Measurements from ENCODE around the gene RGS7.
A peak's percentile ranks its signal among the peaks of the same experiment; 100 is the strongest.
"Not testable (repeated sequence)": the region's sequence is repeated elsewhere in the genome, so short reads cannot be mapped to it uniquely, and the experiment has no call there.

Gene RGS7

GRCh38 chr1:240976685-240977084, 380.3 kb downstream of the RGS7 start:
- peaks cover 2% of the 10 kb centered on the region for H3K27me3 Mint-ChIP-seq (ENCODE audit: low read depth, poor library complexity)
- no peak overlapping the region for H3K27ac Mint-ChIP-seq
- no peak for DNase-seq
- H3K36me3 Mint-ChIP-seq (ENCODE audit: low read depth), result no peaks in the 10 kb centered on the region
- no peak overlapping the region for H3K4me3 Mint-ChIP-seq
- no peak for TF ChIP-seq CTCF (IDR thresholded peaks at IDR 0.05)
- no peaks in the 10 kb centered on the region for H3K4me1 Mint-ChIP-seq
- no peaks in the 10 kb centered on the region for H3K9me3 Mint-ChIP-seq

GRCh38 chr1:240973875-240974274, 383.1 kb downstream of the RGS7 start:
- H3K9me3 Mint-ChIP-seq, result no peaks in the 10 kb centered on the region
- H3K4me3 Mint-ChIP-seq, result no peak overlapping the region
- no peak for DNase-seq
- H3K36me3 Mint-ChIP-seq (ENCODE audit: low read depth), result no peaks in the 10 kb centered on the region
- TF ChIP-seq CTCF (IDR thresholded peaks at IDR 0.05), result no peak
- H3K27ac Mint-ChIP-seq, result no peak overlapping the region
- no peaks in the 10 kb centered on the region for H3K4me1 Mint-ChIP-seq
- H3K27me3 Mint-ChIP-seq (ENCODE audit: low read depth, poor library complexity), result peaks cover 6% of the 10 kb centered on the region

GRCh38 chr1:240972059-240972458, 384.9 kb downstream of the RGS7 start:
- not testable (repeated sequence) for H3K27ac Mint-ChIP-seq; H3K27me3 Mint-ChIP-seq (ENCODE audit: low read depth, poor library complexity); H3K4me1 Mint-ChIP-seq; H3K4me3 Mint-ChIP-seq; DNase-seq; H3K9me3 Mint-ChIP-seq; H3K36me3 Mint-ChIP-seq (ENCODE audit: low read depth)

- H3K9me3 Mint-ChIP-seq, result no peaks in the 10 kb centered on the region
- TF ChIP-seq CTCF (IDR thresholded peaks at IDR 0.05), result no peak
- H3K4me3 Mint-ChIP-seq, result no peak overlapping the region
- H3K27me3 Mint-ChIP-seq (ENCODE audit: low read depth, poor library complexity), result peaks cover 3% of the 10 kb centered on the region
- no peak for DNase-seq
- H3K36me3 Mint-ChIP-seq (ENCODE audit: low read depth), result no peaks in the 10 kb centered on the region
- H3K4me1 Mint-ChIP-seq, result no peaks in the 10 kb centered on the region
- no peak overlapping the region for H3K27ac Mint-ChIP-seq
These were observed 386.8 kb downstream of the RGS7 start for GRCh38 chr1:240970253-240970652.

- H3K4me3 Mint-ChIP-seq, result no peak overlapping the region
- H3K27me3 Mint-ChIP-seq (ENCODE audit: low read depth, poor library complexity), result peaks cover 3% of the 10 kb centered on the region
- no peaks in the 10 kb centered on the region for H3K4me1 Mint-ChIP-seq
- TF ChIP-seq CTCF (IDR thresholded peaks at IDR 0.05), result no peak
- DNase-seq, result no peak
- no peak overlapping the region for H3K27ac Mint-ChIP-seq
- no peaks in the 10 kb centered on the region for H3K9me3 Mint-ChIP-seq
- no peaks in the 10 kb centered on the region for H3K36me3 Mint-ChIP-seq (ENCODE audit: low read depth)
These were observed 388.1 kb downstream of the RGS7 start for GRCh38 chr1:240968864-240969263.

- DNase-seq, result no peak
- Mint-ChIP-seq H3K4me3 (no peak overlapping the region), H3K36me3 (ENCODE audit: low read depth) (no peaks in the 10 kb centered on the region), H3K27me3 (ENCODE audit: low read depth, poor library complexity) (peaks cover 3% of the 10 kb centered on the region), H3K9me3 (no peaks in the 10 kb centered on the region), H3K27ac (no peak overlapping the region), H3K4me1 (no peaks in the 10 kb centered on the region)
- peak; percentile 28 for TF ChIP-seq CTCF (IDR thresholded peaks at IDR 0.05)
These were observed 389.8 kb downstream of the RGS7 start for GRCh38 chr1:240967070-240967724.

Data from nephron progenitor cell (in vitro differentiated cells).